Measurements from ENCODE around the gene SSTR3.
"Not testable (repeated sequence)": the region's sequence is repeated elsewhere in the genome, so short reads cannot be mapped to it uniquely, and the experiment has no call there.

GRCh38 chr22:37201443-37201820 is 10.8 kb downstream of the SSTR3 start:
- TF ChIP-seq CTCF (IDR thresholded peaks at IDR 0.05; ENCODE audit: low read length); EZH2 (IDR thresholded peaks at IDR 0.05; ENCODE audit: borderline replicate concordance, low read length): not testable (repeated sequence)
